OCI-LY7 (cell line): Measurements from ENCODE around the gene ARL2. TPM values are rescaled to one million over a fixed set of nuclear protein-coding genes. Genes with fewer than 3 reads are reported as not detected.

Experiments used
- BruUV-seq: library from RNA; stranded (reverse); fragments of 400-500 nt; replicated peaks from 2 replicates; lab custom pipeline; 2021; lab: Mats Ljungman, UMichigan
- CTCF ChIA-PET: fragments of 300-600 bp; sonication (Branson Sonifier 250); formaldehyde crosslinking; loops from one replicate; lab custom pipeline; 2022; ENCODE audit warnings: antibody characterized with exemption; ENCODE audit not compliant: unreplicated experiment; lab: Charles Lee
- POLR2A ChIA-PET: fragments of 300-600 bp; sonication (Branson Sonifier 250); formaldehyde crosslinking; loops from one replicate; lab custom pipeline; 2022; ENCODE audit warnings: antibody characterized with exemption; lab: Charles Lee
- DNase-seq: peaks from one replicate; pipeline ENCODE4 v3.0.0-alpha.2; 2015; ENCODE audit warnings: low spot score
- H2AFZ ChIP-seq: fragments of 200-600 bp; sonication (generic), shearing (Covaris generic); 2 replicates; pipeline ENCODE4 v1.6.1; 2014; ENCODE audit warnings: mild to moderate bottlenecking, antibody characterized with exemption, low read length, moderate library complexity
- H3K27ac ChIP-seq: fragments of 200-600 bp; sonication (generic); 2 replicates; pipeline ENCODE4 v1.5.1; 2014; ENCODE audit warnings: mixed run types, low read depth, mild to moderate bottlenecking, moderate library complexity, low read length, inconsistent platforms; ENCODE audit not compliant: poor library complexity, severe bottlenecking
- H3K36me3 ChIP-seq: fragments of 200-600 bp; sonication (generic); 2 replicates; pipeline ENCODE4 v1.6.1; 2014; ENCODE audit warnings: mild to moderate bottlenecking, antibody characterized with exemption, low read length, moderate library complexity, mixed read lengths; ENCODE audit not compliant: insufficient read depth
- H3K4me1 ChIP-seq: fragments of 200-600 bp; sonication (generic); 2 replicates; pipeline ENCODE4 v1.5.1; 2014; ENCODE audit warnings: mild to moderate bottlenecking, low read length; ENCODE audit not compliant: insufficient read depth, poor library complexity, severe bottlenecking
- H3K4me2 ChIP-seq: fragments of 200-600 bp; sonication (generic); 2 replicates; pipeline ENCODE4 v1.6.1; 2014; ENCODE audit warnings: mild to moderate bottlenecking, low read length
- H3K4me3 ChIP-seq: fragments of 200-600 bp; sonication (generic); 2 replicates; pipeline ENCODE4 v1.5.1; 2014; ENCODE audit warnings: mild to moderate bottlenecking, low read depth, low read length; ENCODE audit not compliant: poor library complexity, severe bottlenecking
- H3K79me2 ChIP-seq: fragments of 200-600 bp; sonication (generic); 2 replicates; pipeline ENCODE4 v1.6.1; 2016; ENCODE audit warnings: low read depth, mild to moderate bottlenecking, low read length, moderate library complexity, mixed read lengths; ENCODE audit not compliant: insufficient read depth
- H3K9me2 ChIP-seq: fragments of 200-600 bp; sonication (generic); 2 replicates; pipeline ENCODE4 v1.6.1; 2016; ENCODE audit warnings: mild to moderate bottlenecking, low read length, mixed read lengths; ENCODE audit not compliant: insufficient read depth
- H3K9me3 ChIP-seq: fragments of 200-600 bp; sonication (generic); 2 replicates; pipeline ENCODE4 v1.6.1; 2014; ENCODE audit warnings: mild to moderate bottlenecking, mixed run types, low read length, mixed read lengths
- H4K20me1 ChIP-seq: fragments of 200-600 bp; sonication (generic); 2 replicates; pipeline ENCODE4 v1.6.1; 2014; ENCODE audit warnings: mild to moderate bottlenecking, antibody characterized with exemption, low read length, moderate library complexity, mixed read lengths; ENCODE audit not compliant: insufficient read depth
- CTCF ChIP-seq: fragments of 200-600 bp; sonication (generic); conservative IDR thresholded peaks from 2 replicates; pipeline ENCODE4 v1.5.1; 2014; ENCODE audit warnings: mild to moderate bottlenecking, antibody characterized with exemption, low read length, moderate library complexity, mixed read lengths
- EZH2phosphoT487 ChIP-seq: fragments of 200-600 bp; sonication (generic); IDR thresholded peaks from 2 replicates; pipeline ENCODE4 v1.6.1; 2018; ENCODE audit warnings: low read depth, borderline replicate concordance, mild to moderate bottlenecking, mixed run types, antibody characterized with exemption, low read length, moderate library complexity, mixed read lengths
- intact Hi-C: fragments of 100-400 bp; cut with micrococcal nuclease; formaldehyde crosslinking; loops from one replicate; pipeline ENCODE4 v1.10.0; 2022; ENCODE audit not compliant: unreplicated experiment
- total RNA-seq, 2 experiments: library from RNA; depleted of rRNA in 1 of 2; stranded (reverse); fragments of >200 nt in 1 of 2; shearing (Covaris generic) in 1 of 2; gene quantifications; 2 replicates each; pipeline ENCODE4 v1.2.3, GENCODE V29; 2014 to 2022

Gene ARL2
- total RNA-seq, 2 experiments from 2014 or later = 95.9 to 130 TPM

GRCh38 chr11:64970731-64971151 lies 43.2 kb upstream of the ARL2 start:
- H3K9me3 ChIP-seq = no peaks in the 10 kb centered on the region
- H3K4me1 ChIP-seq = peaks cover 55% of the 10 kb centered on the region
- no peak for TF ChIP-seq CTCF
- TF ChIP-seq EZH2phosphoT487 = no peak
- no peaks in the 10 kb centered on the region for H3K79me2 ChIP-seq
- H3K27ac ChIP-seq = no peak overlapping the region
- H4K20me1 ChIP-seq = no peaks in the 10 kb centered on the region
- DNase-seq = peak; percentile 24
- no peaks in the 10 kb centered on the region for H3K36me3 ChIP-seq
- H3K4me3 ChIP-seq = no peak overlapping the region
- no TSS peak for BruUV-seq
- H3K4me2 ChIP-seq = no peak overlapping the region
- no peaks in the 10 kb centered on the region for H3K9me2 ChIP-seq
- ChIA-PET CTCF (no interaction called here), POLR2A (no interaction called here)
- intact Hi-C loops = loop anchor here (5.0 kb wide), 1 partner anchor 53 kb away; the partner anchor contains the start of gene ATG2A
- no peak overlapping the region for H2AFZ ChIP-seq

- no peaks in the 10 kb centered on the region for H3K9me3 ChIP-seq
- H3K79me2 ChIP-seq = no peaks in the 10 kb centered on the region
- DNase-seq = no peak
- no peaks in the 10 kb centered on the region for H3K36me3 ChIP-seq
- no peak within 1 kb of the TSS for H3K4me3 ChIP-seq
- intact Hi-C loops = loop anchor here (5.0 kb wide), 1 partner anchor 54 kb away; the partner anchor contains the start of gene ATG2A
- peaks cover 59% of the 10 kb centered on the region for H3K4me1 ChIP-seq
- H3K27ac ChIP-seq = peak within 1 kb of the TSS; percentile 93
- ChIA-PET CTCF (no interaction called here), POLR2A (no interaction called here)
- BruUV-seq = no TSS peak
- no peaks in the 10 kb centered on the region for H4K20me1 ChIP-seq
- no peaks in the 10 kb centered on the region for H3K9me2 ChIP-seq
- H3K4me2 ChIP-seq = peak within 1 kb of the TSS; percentile 65; the same call in 1 of the 2 replicates
- H2AFZ ChIP-seq = no peak within 1 kb of the TSS
- no peak for TF ChIP-seq EZH2phosphoT487
- no peak for TF ChIP-seq CTCF
Observed at GRCh38 chr11:64971421-64972233, 42.3 kb upstream of the ARL2 start, which contains the start of gene MAJIN. Gene MAJIN (minus strand): TSS chr11:64972108. CDS start chr11:64959405, 12,703 bp downstream.
